ENCODE data around the gene TET1.
"Not testable (repeated sequence)": the region's sequence is repeated elsewhere in the genome, so short reads cannot be mapped to it uniquely, and the experiment has no call there.

- not testable (repeated sequence) for TF ChIP-seq ARNT (IDR thresholded peaks at IDR 0.05); ELF4 (IDR thresholded peaks at IDR 0.05); FOXA1 (IDR thresholded peaks at IDR 0.05); HDGF (IDR thresholded peaks at IDR 0.05; ENCODE audit: borderline replicate concordance); L3MBTL2 (conservative IDR thresholded peaks at IDR 0.05); LEF1 (IDR thresholded peaks at IDR 0.05; ENCODE audit: borderline replicate concordance); TARDBP (IDR thresholded peaks at IDR 0.05); SP1 (IDR thresholded peaks at IDR 0.05); FOXM1 (IDR thresholded peaks at IDR 0.05; ENCODE audit: borderline replicate concordance); FOXK2 (IDR thresholded peaks at IDR 0.05); CTBP1 (IDR thresholded peaks at IDR 0.05; ENCODE audit: borderline replicate concordance); SUZ12 (IDR thresholded peaks at IDR 0.05); NFRKB (IDR thresholded peaks at IDR 0.05)
Observed at GRCh38 chr10:68735739-68736138, 175.6 kb downstream of the TET1 start.

All from HEK293T (cell line).